HG02938 (cell line): ENCODE results near the gene CCDC81.

Experiments
- ATAC-seq: cut with Tn5 transposase; IDR thresholded peaks from one replicate; pipeline ENCODE4 v1.9.1; 2021; ENCODE audit warnings: mild to moderate bottlenecking, moderate library complexity; ENCODE audit not compliant: unreplicated experiment

The CCDC81 gene

GRCh38 chr11:86463120-86463519 is 88.4 kb downstream of the CCDC81 start:
- no peak for ATAC-seq

- no peak for ATAC-seq
Observed at GRCh38 chr11:86463955-86464354, 89.3 kb downstream of the CCDC81 start.

- ATAC-seq, result no peak
Observed at GRCh38 chr11:86464509-86465221, 90.0 kb downstream of the CCDC81 start.

- ATAC-seq, result no peak
Observed at GRCh38 chr11:86468169-86468568, 93.5 kb downstream of the CCDC81 start.

- no peak for ATAC-seq
Observed at GRCh38 chr11:86469491-86470388, 95.1 kb downstream of the CCDC81 start.
